Measurements from ENCODE around the gene TSPO. TPM values are rescaled to one million over a fixed set of nuclear protein-coding genes. Genes with fewer than 3 reads are reported as not detected.

Gene TSPO
- polyA plus RNA-seq, 4 donors = 6.6 to 375 (median 242) TPM

Other genes with a start within 250 kb of the TSPO start
- gene PACSIN2, start 136.4 kb upstream of the TSPO start, polyA plus RNA-seq = 10 to 100 TPM; 28.9 to 53.3 (median 45.2) TPM
- gene TTLL1, start 62.2 kb upstream of the TSPO start, polyA plus RNA-seq = 1 to 10 TPM; 1.1 to 4.2 (median 2.4) TPM
- 10 to 100 TPM in 3 of 4 donors, 1 to 10 TPM in 1; 1.7 to 26.2 (median 18.7) TPM for gene BIK, start 40.8 kb upstream of the TSPO start, polyA plus RNA-seq
- gene MCAT, start 8.2 kb upstream of the TSPO start, polyA plus RNA-seq = 10 to 100 TPM in 3 of 4 donors, 1 to 10 TPM in 1; 9.8 to 25.7 (median 13.1) TPM
- gene TTLL12, start 35.6 kb downstream of the TSPO start, polyA plus RNA-seq = 10 to 100 TPM; 19.7 to 60.6 (median 27.8) TPM
- gene SCUBE1, start 191.8 kb downstream of the TSPO start, polyA plus RNA-seq = 1 to 10 TPM in 2 of 4 donors, under 1 TPM in 2; 0.45 to 5.4 (median 1.6) TPM

Data from small intestine (tissue), 4 donors.